Liver (tissue), 9 donors: ENCODE data around the gene ANKFN1. TPM values are rescaled to one million over a fixed set of nuclear protein-coding genes. Genes with fewer than 3 reads are reported as not detected.

Experiments
- DNase-seq: peaks from one replicate; pipeline ENCODE4 v3.0.0-alpha.2; 2017; ENCODE audit warnings: low spot score
- H3K27ac ChIP-seq, 2 donors: one replicate each; pipeline ENCODE4 v1.7.0; 2013; ENCODE audit warnings: inconsistent platforms in 2 of 2, low read length in 2 of 2, control low read depth in 1 of 2, low read depth in 1 of 2, mild to moderate bottlenecking in 1 of 2
- H3K27me3 ChIP-seq, 4 donors: one replicate each; pipeline versions ENCODE4 v1.6.1 to v1.7.0; 2013; ENCODE audit warnings: low read length in 3 of 4, inconsistent platforms in 1 of 4, mild to moderate bottlenecking in 1 of 4, moderate library complexity in 1 of 4; ENCODE audit not compliant: control insufficient read depth in 4 of 4, insufficient read depth in 4 of 4
- H3K36me3 ChIP-seq, 4 donors: one replicate each; pipeline versions ENCODE4 v1.6.1 to v1.7.0; 2013; ENCODE audit warnings: low read length in 3 of 4, mild to moderate bottlenecking in 3 of 4, low read depth in 1 of 4, moderate library complexity in 1 of 4; ENCODE audit not compliant: control insufficient read depth in 4 of 4, insufficient read depth in 3 of 4
- H3K4me1 ChIP-seq, 4 donors: one replicate each; pipeline versions ENCODE4 v1.6.1 to v1.7.0; 2013; ENCODE audit warnings: low read length in 3 of 4, mild to moderate bottlenecking in 3 of 4, moderate library complexity in 1 of 4; ENCODE audit not compliant: control insufficient read depth in 4 of 4, insufficient read depth in 4 of 4
- H3K4me3 ChIP-seq, 3 donors: one replicate each; pipeline versions ENCODE4 v1.6.1 to v1.7.0; 2013; ENCODE audit warnings: low read length in 3 of 3, control low read depth in 1 of 3, low read depth in 1 of 3, mild to moderate bottlenecking in 1 of 3
- H3K9ac ChIP-seq, 2 donors: one replicate each; pipeline ENCODE4 v1.7.0; 2013; ENCODE audit warnings: low read length in 2 of 2, mild to moderate bottlenecking in 2 of 2, moderate library complexity in 2 of 2, control low read depth in 1 of 2, low read depth in 1 of 2
- H3K9me3 ChIP-seq, 4 donors: one replicate each; pipeline versions ENCODE4 v1.6.1 to v1.7.0; 2013; ENCODE audit warnings: low read length in 3 of 4; ENCODE audit not compliant: control insufficient read depth in 4 of 4
- ATF3 ChIP-seq: IDR thresholded peaks from 2 replicates; pipeline ENCODE4 v1.6.1; 2016; ENCODE audit warnings: antibody characterized with exemption
- CTCF ChIP-seq: fragments of 150-350 bp; IDR thresholded peaks from 2 replicates; pipeline ENCODE4 v1.5.1; 2017; ENCODE audit warnings: improper control_type of control experiment, low read depth, low read length; ENCODE audit not compliant: missing input control
- EGR1 ChIP-seq, 2 donors: IDR thresholded peaks; 2 replicates each; pipeline ENCODE4 v1.6.1; 2016 to 2018; ENCODE audit warnings: antibody characterized with exemption in 2 of 2, low read depth in 2 of 2
- FOXA1 ChIP-seq: IDR thresholded peaks from 2 replicates; pipeline ENCODE4 v1.6.1; 2016; ENCODE audit warnings: antibody characterized with exemption
- FOXA2 ChIP-seq: IDR thresholded peaks from 2 replicates; pipeline ENCODE4 v1.6.1; 2016; ENCODE audit warnings: antibody characterized with exemption
- GABPA ChIP-seq, 2 donors: IDR thresholded peaks in 1 of 2; conservative IDR thresholded peaks in 1 of 2; 2 replicates each; pipeline ENCODE4 v1.6.1; 2016; ENCODE audit warnings: antibody characterized with exemption in 2 of 2, mild to moderate bottlenecking in 1 of 2, moderate library complexity in 1 of 2
- HNF4A ChIP-seq, 2 donors: conservative IDR thresholded peaks; 2 replicates each; pipeline ENCODE4 v1.6.1; 2016; ENCODE audit warnings: antibody characterized with exemption in 2 of 2, mild to moderate bottlenecking in 2 of 2
- HNF4G ChIP-seq: IDR thresholded peaks from 2 replicates; pipeline ENCODE4 v1.6.1; 2016; ENCODE audit warnings: antibody characterized with exemption
- JUND ChIP-seq, 2 donors: IDR thresholded peaks; 2 replicates each; pipeline ENCODE4 v1.6.1; 2016; ENCODE audit warnings: antibody characterized with exemption in 2 of 2
- MAX ChIP-seq: IDR thresholded peaks from 2 replicates; pipeline ENCODE4 v1.6.1; 2016; ENCODE audit warnings: antibody characterized with exemption
- NR2F2 ChIP-seq: IDR thresholded peaks from 2 replicates; pipeline ENCODE4 v1.6.1; 2016; ENCODE audit warnings: antibody characterized with exemption
- RAD21 ChIP-seq, 2 donors: IDR thresholded peaks; 2 replicates each; pipeline ENCODE4 v1.6.1; 2016; ENCODE audit warnings: antibody characterized with exemption in 2 of 2, mild to moderate bottlenecking in 2 of 2
- REST ChIP-seq: IDR thresholded peaks from 2 replicates; pipeline ENCODE4 v1.6.1; 2016; ENCODE audit warnings: antibody characterized with exemption, mild to moderate bottlenecking
- RXRA ChIP-seq, 2 donors: IDR thresholded peaks; 2 replicates each; pipeline ENCODE4 v1.6.1; 2017 to 2018; ENCODE audit warnings: antibody characterized with exemption in 2 of 2, mild to moderate bottlenecking in 1 of 2
- SP1 ChIP-seq: IDR thresholded peaks from 2 replicates; pipeline ENCODE4 v1.6.1; 2018; ENCODE audit warnings: antibody characterized with exemption, mild to moderate bottlenecking
- TAF1 ChIP-seq: conservative IDR thresholded peaks from 2 replicates; pipeline ENCODE4 v1.6.1; 2016; ENCODE audit warnings: antibody characterized with exemption, mild to moderate bottlenecking
- ZBTB33 ChIP-seq: IDR thresholded peaks from 2 replicates; pipeline ENCODE4 v1.6.1; 2016; ENCODE audit warnings: antibody characterized with exemption
- WGBS: extraction: QIAGEN DNeasy Blood & Tissue Kit; methylation state at CpG from one replicate; pipeline ENCODE4 v1.1.7; 2013; 5-methylcytosine and 5-hydroxymethylcytosine counted together
- polyA plus RNA-seq, 2 donors: library from polyadenylated mRNA; stranded (reverse) in 1 of 2; unstranded in 1 of 2; fragments of 200-250 nt in 1 of 2; fragments of >200 nt in 1 of 2; fragmentation: Nextera tagmentation in 1 of 2; extraction: Ambion mirVana in 1 of 2; gene quantifications; one replicate each; pipeline versions ENCODE4 v1.2.1 to v1.2.3, GENCODE V29; 2013 to 2015
- total RNA-seq, 2 donors: library from RNA; depleted of rRNA; stranded (reverse); fragments of >200 nt; gene quantifications; one replicate each; pipeline ENCODE4 v1.2.3, GENCODE V29; 2014
- donor health status: healthy.
- donor health status: healthy.
- donor health status: healthy.
- donor health status: healthy.
- donor health status: healthy.

The ANKFN1 gene
- total and polyA plus RNA-seq, 4 donors = not detected

GRCh38 chr17:56247816-56248215, 94.5 kb downstream of the ANKFN1 start:
- no peak for TF ChIP-seq JUND (IDR thresholded peaks at IDR 0.05)
- no peak for TF ChIP-seq ZBTB33
- TF ChIP-seq TAF1 = no peak
- DNase-seq = no peak
- no peaks in the 10 kb centered on the region for H3K9me3 ChIP-seq

GRCh38 chr17:56257075-56257474, 103.8 kb downstream of the ANKFN1 start:
- Histone ChIP-seq H3K4me3 (no peak overlapping the region), H3K27me3 (no peaks in the 10 kb centered on the region), H3K9me3 (peaks cover 0 to 2% (median 0%) of the 10 kb centered on the region in 4 donors), H3K27ac (no peak overlapping the region), H3K4me1 (no peaks in the 10 kb centered on the region), H3K36me3 (no peaks in the 10 kb centered on the region), H3K9ac (no peak overlapping the region)
- DNase-seq = no peak
- 47% methylated on average over 1 of the region's 1 CpG for WGBS
- no peak for TF ChIP-seq CTCF
- no peak for TF ChIP-seq TAF1
- TF ChIP-seq ZBTB33 = no peak
- no peak for TF ChIP-seq EGR1 (IDR thresholded peaks at IDR 0.05; ENCODE audit: low read depth in 2 of 2)
- TF ChIP-seq REST = no peak
- no peak for TF ChIP-seq RAD21 (IDR thresholded peaks at IDR 0.05)
- no peak for TF ChIP-seq FOXA1
- no peak for TF ChIP-seq MAX
- TF ChIP-seq GABPA (IDR thresholded peaks at IDR 0.05 in 1 of 2, conservative IDR thresholded peaks at IDR 0.05 in 1 of 2) = no peak
- no peak for TF ChIP-seq JUND (IDR thresholded peaks at IDR 0.05)
- TF ChIP-seq HNF4A (conservative IDR thresholded peaks at IDR 0.05) = no peak
- TF ChIP-seq SP1 = no peak
- no peak for TF ChIP-seq HNF4G
- no peak for TF ChIP-seq RXRA (IDR thresholded peaks at IDR 0.05)
- TF ChIP-seq FOXA2 = no peak
- TF ChIP-seq NR2F2 = no peak
- TF ChIP-seq ATF3 = no peak

More at GRCh38 chr17:56247816-56248215, 94.5 kb downstream of the ANKFN1 start:
- H3K27ac ChIP-seq = no peak overlapping the region
- H3K4me1 ChIP-seq = no peaks in the 10 kb centered on the region
- WGBS = 71% methylated on average over 1 of the region's 1 CpG
- H3K27me3 ChIP-seq = peaks cover 0 to 6% (median 0%) of the 10 kb centered on the region in 4 donors
- no peak overlapping the region for H3K9ac ChIP-seq
- H3K4me3 ChIP-seq = no peak overlapping the region
- H3K36me3 ChIP-seq = no peaks in the 10 kb centered on the region
